Measurements from ENCODE around the gene NOS3.
"Not testable (repeated sequence)": the region's sequence is repeated elsewhere in the genome, so short reads cannot be mapped to it uniquely, and the experiment has no call there.

The NOS3 gene

GRCh38 chr7:151011097-151011409, 20.2 kb downstream of the NOS3 start:
- H3K4me3 ChIP-seq (replicated peaks; ENCODE audit: low read depth, low read length): peak overlapping the region; percentile 25
- TF ChIP-seq, protein P1, sequence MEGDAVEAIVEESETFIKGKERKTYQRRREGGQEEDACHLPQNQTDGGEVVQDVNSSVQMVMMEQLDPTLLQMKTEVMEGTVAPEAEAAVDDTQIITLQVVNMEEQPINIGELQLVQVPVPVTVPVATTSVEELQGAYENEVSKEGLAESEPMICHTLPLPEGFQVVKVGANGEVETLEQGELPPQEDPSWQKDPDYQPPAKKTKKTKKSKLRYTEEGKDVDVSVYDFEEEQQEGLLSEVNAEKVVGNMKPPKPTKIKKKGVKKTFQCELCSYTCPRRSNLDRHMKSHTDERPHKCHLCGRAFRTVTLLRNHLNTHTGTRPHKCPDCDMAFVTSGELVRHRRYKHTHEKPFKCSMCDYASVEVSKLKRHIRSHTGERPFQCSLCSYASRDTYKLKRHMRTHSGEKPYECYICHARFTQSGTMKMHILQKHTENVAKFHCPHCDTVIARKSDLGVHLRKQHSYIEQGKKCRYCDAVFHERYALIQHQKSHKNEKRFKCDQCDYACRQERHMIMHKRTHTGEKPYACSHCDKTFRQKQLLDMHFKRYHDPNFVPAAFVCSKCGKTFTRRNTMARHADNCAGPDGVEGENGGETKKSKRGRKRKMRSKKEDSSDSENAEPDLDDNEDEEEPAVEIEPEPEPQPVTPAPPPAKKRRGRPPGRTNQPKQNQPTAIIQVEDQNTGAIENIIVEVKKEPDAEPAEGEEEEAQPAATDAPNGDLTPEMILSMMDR (IDR thresholded peaks at IDR 0.05; ENCODE audit: low read depth, low read length, missing control alignments): no peak
- DNase-seq (ENCODE audit: extremely low read depth, low read depth): no peak

DNA sequence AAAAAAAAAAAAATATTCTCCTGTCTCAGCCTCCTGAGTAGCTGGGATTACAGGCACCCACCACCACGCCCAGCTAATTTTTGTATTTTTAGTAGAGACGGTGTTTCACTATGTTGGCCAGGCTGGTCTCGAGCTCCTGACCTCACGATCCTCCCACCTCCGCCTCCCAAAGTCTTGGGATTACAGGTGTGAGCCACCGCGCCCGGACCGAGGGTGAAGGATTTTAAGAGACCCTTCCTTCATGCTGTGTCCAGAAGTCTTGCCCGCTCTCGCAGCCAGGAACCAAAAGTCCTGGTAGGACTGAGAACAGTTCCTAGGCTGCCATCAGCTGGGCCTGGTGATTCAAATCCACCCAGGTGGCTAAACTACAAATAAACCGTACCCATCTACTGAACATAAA, 20.8 kb downstream of the NOS3 start:
- not testable (repeated sequence) for H3K4me3 ChIP-seq (replicated peaks; ENCODE audit: low read depth, low read length); DNase-seq (ENCODE audit: extremely low read depth, low read depth)

- no peak for DNase-seq (ENCODE audit: extremely low read depth, low read depth)
- TF ChIP-seq, protein P1 (IDR thresholded peaks at IDR 0.05; ENCODE audit: low read depth, low read length, missing control alignments): no peak
- no peak overlapping the region for H3K4me3 ChIP-seq (replicated peaks; ENCODE audit: low read depth, low read length)
Observed at GRCh38 chr7:151012031-151012692, 21.3 kb downstream of the NOS3 start.

GRCh38 chr7:151012911-151013347, 22.1 kb downstream of the NOS3 start:
- DNase-seq (ENCODE audit: extremely low read depth, low read depth): no peak
- H3K4me3 ChIP-seq (replicated peaks; ENCODE audit: low read depth, low read length): peak overlapping the region; percentile 25
- TF ChIP-seq, protein P1 (IDR thresholded peaks at IDR 0.05; ENCODE audit: low read depth, low read length, missing control alignments): peak; percentile 67

DNA sequence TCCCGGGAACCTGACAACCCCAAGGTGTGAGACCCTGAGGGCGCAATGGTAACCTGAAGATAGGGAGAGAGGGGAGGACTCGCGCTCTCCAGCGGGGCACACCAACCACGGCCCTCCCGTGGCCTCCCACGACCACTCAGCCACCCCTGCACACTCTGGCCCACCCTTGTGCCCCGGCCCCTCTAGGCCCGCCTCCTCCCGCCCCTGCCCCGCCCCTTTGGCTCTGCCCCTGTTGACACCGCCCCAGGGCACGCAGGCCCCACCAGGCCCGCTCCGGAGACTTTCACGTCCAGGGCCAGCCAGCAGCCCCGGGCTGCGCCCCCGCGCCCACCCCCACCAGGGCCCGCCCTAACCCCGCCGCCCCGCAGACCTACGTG, 22.5 kb downstream of the NOS3 start:
- no peak for DNase-seq (ENCODE audit: extremely low read depth, low read depth)
- H3K4me3 ChIP-seq (replicated peaks; ENCODE audit: low read depth, low read length): peak overlapping the region; percentile 33
- TF ChIP-seq, protein P1 (IDR thresholded peaks at IDR 0.05; ENCODE audit: low read depth, low read length, missing control alignments): no peak

- TF ChIP-seq, protein P1 (IDR thresholded peaks at IDR 0.05; ENCODE audit: low read depth, low read length, missing control alignments): no peak
- peak; percentile 65 for DNase-seq (ENCODE audit: extremely low read depth, low read depth)
- peak overlapping the region; percentile 33 for H3K4me3 ChIP-seq (replicated peaks; ENCODE audit: low read depth, low read length)
Observed at GRCh38 chr7:151013733-151014497, 23.1 kb downstream of the NOS3 start.

DNA sequence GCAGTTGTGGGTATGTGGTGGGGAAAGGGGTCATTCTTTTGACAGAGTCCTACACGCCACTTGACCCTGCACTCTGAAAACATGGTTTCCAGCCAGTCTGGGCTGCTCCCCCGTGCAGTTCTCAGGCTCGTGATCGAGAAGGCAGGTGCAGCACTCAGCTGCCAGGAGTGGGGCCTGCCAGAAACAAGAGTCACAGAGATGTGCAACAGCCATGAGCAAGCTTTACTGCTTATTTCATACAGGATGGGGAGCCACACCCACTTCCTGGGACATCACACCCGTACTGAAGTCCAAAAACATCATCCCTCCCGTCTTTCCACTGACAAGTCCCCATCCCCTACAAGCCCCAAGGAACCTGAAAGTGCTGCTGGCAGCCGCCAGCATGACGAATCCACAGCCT, 24.1 kb downstream of the NOS3 start:
- H3K4me3 ChIP-seq (replicated peaks; ENCODE audit: low read depth, low read length): no peak overlapping the region
- DNase-seq (ENCODE audit: extremely low read depth, low read depth): no peak
- TF ChIP-seq, protein P1 (IDR thresholded peaks at IDR 0.05; ENCODE audit: low read depth, low read length, missing control alignments): no peak

Data from HFF-Myc (cell line).